ENCODE data around the gene DOCK2.

The DOCK2 gene

GRCh38 chr5:169694091-169694625, 57.1 kb downstream of the DOCK2 start:
- DNase-seq (ENCODE audit: low spot score), result no peak

GRCh38 chr5:169695025-169695625, 58.0 kb downstream of the DOCK2 start:
- DNase-seq (ENCODE audit: low spot score), result no peak

GRCh38 chr5:169695919-169696490, 58.9 kb downstream of the DOCK2 start:
- peak; percentile 63 for DNase-seq (ENCODE audit: low spot score)

GRCh38 chr5:169696621-169697510, 59.8 kb downstream of the DOCK2 start:
- no peak for DNase-seq (ENCODE audit: low spot score)

GRCh38 chr5:169697511-169697890, 60.4 kb downstream of the DOCK2 start:
- no peak for DNase-seq (ENCODE audit: low spot score)

GRCh38 chr5:169697976-169698375, 60.9 kb downstream of the DOCK2 start:
- no peak for DNase-seq (ENCODE audit: low spot score)

- DNase-seq (ENCODE audit: low spot score), result no peak
Measured at GRCh38 chr5:169700611-169701010, 63.5 kb downstream of the DOCK2 start.

GRCh38 chr5:169701910-169702451, 64.9 kb downstream of the DOCK2 start:
- DNase-seq (ENCODE audit: low spot score), result no peak

- no peak for DNase-seq (ENCODE audit: low spot score)
Measured at GRCh38 chr5:169702693-169703481, 65.8 kb downstream of the DOCK2 start.

- no peak for DNase-seq (ENCODE audit: low spot score)
Measured at GRCh38 chr5:169703813-169704212, 66.7 kb downstream of the DOCK2 start.

GRCh38 chr5:169705322-169705721, 68.2 kb downstream of the DOCK2 start:
- DNase-seq (ENCODE audit: low spot score), result no peak

GRCh38 chr5:169706071-169706470, 69.0 kb downstream of the DOCK2 start:
- no peak for DNase-seq (ENCODE audit: low spot score)

GRCh38 chr5:169706758-169707450, 69.8 kb downstream of the DOCK2 start:
- peak; percentile 27 for DNase-seq (ENCODE audit: low spot score)

- DNase-seq (ENCODE audit: low spot score), result no peak
Measured at GRCh38 chr5:169707686-169708085, 70.6 kb downstream of the DOCK2 start.

- peak; percentile 57 for DNase-seq (ENCODE audit: low spot score)
Measured at GRCh38 chr5:169710675-169711074, 73.6 kb downstream of the DOCK2 start.

- DNase-seq (ENCODE audit: low spot score), result no peak
Measured at GRCh38 chr5:169711551-169712225, 74.6 kb downstream of the DOCK2 start.

GRCh38 chr5:169712428-169712827, 75.4 kb downstream of the DOCK2 start:
- DNase-seq (ENCODE audit: low spot score), result no peak

GRCh38 chr5:169716287-169716686, 79.2 kb downstream of the DOCK2 start:
- DNase-seq (ENCODE audit: low spot score), result no peak

GRCh38 chr5:169717288-169717687, 80.2 kb downstream of the DOCK2 start:
- peak; percentile 93 for DNase-seq (ENCODE audit: low spot score)

Data from COLO829 (cell line).